AG09319 (cell line): ENCODE results near the gene SUPT3H.

Experiments used
- DNase-seq: peaks from one replicate; pipeline ENCODE4 v3.0.0-alpha.2; 2010; ENCODE audit warnings: low read depth; ENCODE audit errors: extremely low read depth
- CTCF ChIP-seq: IDR thresholded peaks from 2 replicates; pipeline ENCODE4 v1.5.1; 2011; ENCODE audit warnings: low read depth, mild to moderate bottlenecking, inconsistent platforms, low read length, moderate library complexity

SUPT3H gene

GRCh38 chr6:45387236-45387635, 9.5 kb upstream of the SUPT3H start:
- DNase-seq, result no peak
- TF ChIP-seq CTCF, result no peak

DNA sequence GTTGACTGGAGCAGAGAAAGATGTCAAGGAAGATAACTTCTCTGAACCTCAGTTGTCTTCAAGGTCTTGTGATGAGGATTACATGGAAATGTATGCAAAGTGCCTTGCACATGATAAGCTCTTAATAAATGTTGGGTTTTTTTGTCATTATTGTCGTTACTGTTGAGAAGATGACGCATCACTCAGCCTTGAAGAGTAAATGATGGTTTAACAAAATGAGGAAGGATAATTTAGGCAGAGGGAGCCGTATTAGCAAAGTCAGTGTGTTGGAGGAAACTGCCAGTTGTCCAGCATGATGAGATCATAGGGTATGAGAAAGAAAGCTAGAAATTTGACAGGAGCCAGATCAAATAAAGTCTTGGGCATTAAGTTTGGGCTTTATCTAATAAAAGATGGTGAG, 8.8 kb upstream of the SUPT3H start:
- no peak for DNase-seq
- TF ChIP-seq CTCF, result no peak

DNA sequence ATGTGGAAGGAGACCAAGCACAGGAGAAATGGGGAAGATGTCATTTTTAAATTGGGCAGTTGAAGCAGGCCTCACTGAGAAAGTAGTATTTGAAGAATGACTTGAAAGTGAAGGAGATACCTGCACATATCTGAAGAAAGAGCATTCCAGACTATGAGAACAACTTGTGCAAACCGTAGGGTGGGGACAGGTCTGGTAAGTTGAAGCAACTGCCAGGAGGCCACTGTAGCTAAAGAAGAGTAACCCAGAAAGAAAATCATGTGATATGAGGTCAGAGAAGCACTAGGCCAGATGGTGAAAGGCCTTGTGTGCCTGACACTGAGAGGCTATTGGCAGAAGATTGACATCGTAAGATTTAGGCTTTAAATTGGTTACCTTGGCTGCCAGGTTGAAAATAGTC, 4.7 kb upstream of the SUPT3H start:
- DNase-seq, result no peak
- TF ChIP-seq CTCF, result no peak

DNA sequence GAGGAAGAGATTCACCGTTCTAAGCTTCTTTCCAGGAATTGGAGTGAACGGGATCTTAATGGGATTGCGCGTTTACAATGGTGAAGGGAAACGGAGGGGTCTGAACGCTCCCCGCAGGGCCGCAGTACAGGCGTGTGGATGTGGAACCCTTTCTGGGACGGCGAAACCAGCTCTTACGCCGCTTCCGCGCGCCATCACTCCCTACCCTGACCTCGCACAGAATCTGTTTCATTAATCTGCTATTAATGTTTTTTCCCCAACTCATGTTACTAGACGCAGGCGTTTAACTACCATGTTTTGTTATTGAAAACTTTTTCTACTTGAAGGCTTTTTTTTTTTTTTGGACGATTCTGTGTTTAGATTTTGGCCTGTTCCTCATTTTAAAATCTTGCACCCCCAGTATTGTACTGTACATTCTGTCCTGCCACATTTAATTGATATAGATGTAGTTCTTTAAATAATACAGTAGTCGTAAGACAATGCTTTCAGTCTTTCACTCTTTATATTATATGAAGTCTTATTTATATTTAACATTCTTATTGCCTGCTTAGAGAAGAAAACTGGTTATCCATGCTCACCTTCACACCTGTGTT, 696 bp upstream of the SUPT3H start:
- DNase-seq, result no peak
- TF ChIP-seq CTCF, result no peak

- TF ChIP-seq CTCF, result no peak
- DNase-seq, result no peak
These were observed 636 bp downstream of the SUPT3H start for GRCh38 chr6:45377043-45377553.

GRCh38 chr6:45376310-45377042, 1.3 kb downstream of the SUPT3H start:
- no peak for DNase-seq
- no peak for TF ChIP-seq CTCF

- DNase-seq, result no peak
- no peak for TF ChIP-seq CTCF
These were observed 2.3 kb downstream of the SUPT3H start for GRCh38 chr6:45375449-45375848.
